ENCODE measurements around the gene CHRNA9.

DNA sequence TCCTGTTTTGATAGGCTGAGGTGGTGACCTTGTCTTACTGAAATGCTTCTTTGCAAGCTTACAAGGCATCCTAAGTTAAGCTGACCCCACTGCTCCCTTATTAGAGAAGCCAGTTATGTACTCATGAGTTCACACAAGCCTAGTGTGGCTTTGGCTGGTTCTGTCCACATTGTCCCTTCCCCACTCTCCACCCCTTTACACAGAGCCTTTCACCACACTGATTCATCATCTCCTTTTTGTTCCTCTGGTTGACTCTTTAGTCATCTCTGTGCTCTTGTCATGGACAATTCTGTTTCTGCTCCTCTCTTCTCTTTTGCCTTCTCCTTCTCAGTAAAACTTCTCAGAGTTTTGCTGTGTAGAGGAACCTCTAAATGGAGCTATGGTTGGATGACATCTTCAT lies 4.9 kb downstream of the CHRNA9 start:
- TF ChIP-seq POLR2A (IDR thresholded peaks at IDR 0.05) (no peak), POLR2AphosphoS5 (IDR thresholded peaks at IDR 0.05; ENCODE audit: insufficient read depth in 1 of 2, low read depth in 1 of 2) (no peak)
- TF ChIP-seq, protein P1, sequence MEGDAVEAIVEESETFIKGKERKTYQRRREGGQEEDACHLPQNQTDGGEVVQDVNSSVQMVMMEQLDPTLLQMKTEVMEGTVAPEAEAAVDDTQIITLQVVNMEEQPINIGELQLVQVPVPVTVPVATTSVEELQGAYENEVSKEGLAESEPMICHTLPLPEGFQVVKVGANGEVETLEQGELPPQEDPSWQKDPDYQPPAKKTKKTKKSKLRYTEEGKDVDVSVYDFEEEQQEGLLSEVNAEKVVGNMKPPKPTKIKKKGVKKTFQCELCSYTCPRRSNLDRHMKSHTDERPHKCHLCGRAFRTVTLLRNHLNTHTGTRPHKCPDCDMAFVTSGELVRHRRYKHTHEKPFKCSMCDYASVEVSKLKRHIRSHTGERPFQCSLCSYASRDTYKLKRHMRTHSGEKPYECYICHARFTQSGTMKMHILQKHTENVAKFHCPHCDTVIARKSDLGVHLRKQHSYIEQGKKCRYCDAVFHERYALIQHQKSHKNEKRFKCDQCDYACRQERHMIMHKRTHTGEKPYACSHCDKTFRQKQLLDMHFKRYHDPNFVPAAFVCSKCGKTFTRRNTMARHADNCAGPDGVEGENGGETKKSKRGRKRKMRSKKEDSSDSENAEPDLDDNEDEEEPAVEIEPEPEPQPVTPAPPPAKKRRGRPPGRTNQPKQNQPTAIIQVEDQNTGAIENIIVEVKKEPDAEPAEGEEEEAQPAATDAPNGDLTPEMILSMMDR (IDR thresholded peaks at IDR 0.05) = no peak

All from vagina (tissue), 2 donors.